ENCODE data around the gene SYT15.

- no peak for TF ChIP-seq SNAI2 (CRISPR knock-in tag; IDR thresholded peaks at IDR 0.05)
- TF ChIP-seq CREB5 (CRISPR knock-in tag; IDR thresholded peaks at IDR 0.05; ENCODE audit: low read depth): no peak
- TF ChIP-seq ESRRG (CRISPR knock-in tag; IDR thresholded peaks at IDR 0.05): no peak
- no peak for TF ChIP-seq POU6F1 (CRISPR knock-in tag; IDR thresholded peaks at IDR 0.05; ENCODE audit: borderline replicate concordance, low read depth)
- no peak for TF ChIP-seq ARNTL (CRISPR knock-in tag; IDR thresholded peaks at IDR 0.05; ENCODE audit: borderline replicate concordance, low read depth)
- no peak for TF ChIP-seq PATZ1 (CRISPR knock-in tag; IDR thresholded peaks at IDR 0.05; ENCODE audit: borderline replicate concordance)
- no peak for TF ChIP-seq ZFP3 (CRISPR knock-in tag; IDR thresholded peaks at IDR 0.05)
Measured at GRCh38 chr10:46545861-46546590, 32.9 kb upstream of the SYT15 start.

Measured in SK-N-SH treated with all-trans-retinoic acid at 6 μM for 48 hours (cell line).